ENCODE data around the gene BAD. TPM values are rescaled to one million over a fixed set of nuclear protein-coding genes. Genes with fewer than 3 reads are reported as not detected.

The BAD gene
- total RNA-seq, 1 donor from 2014 or later, result 73.6 TPM

GRCh38 chr11:64260147-64260708 is 24.2 kb downstream of the BAD start:
- no peak for TF ChIP-seq CTCF (IDR thresholded peaks at IDR 0.05)
- Mint-ChIP-seq H3K27ac (ENCODE audit: unreplicated experiment) (no peak overlapping the region), H3K27me3 (ENCODE audit: unreplicated experiment) (no peaks in the 10 kb centered on the region), H3K9me3 (ENCODE audit: unreplicated experiment) (no peaks in the 10 kb centered on the region), H3K36me3 (ENCODE audit: unreplicated experiment) (peaks cover 16% of the 10 kb centered on the region), H3K4me1 (ENCODE audit: unreplicated experiment) (peaks cover 5% of the 10 kb centered on the region), H3K4me3 (ENCODE audit: unreplicated experiment) (no peak overlapping the region)
- no peak for DNase-seq (ENCODE audit: extremely low spot score, unreplicated experiment)

GRCh38 chr11:64259533-64260067 is 24.9 kb downstream of the BAD start:
- no peaks in the 10 kb centered on the region for H3K9me3 Mint-ChIP-seq (ENCODE audit: unreplicated experiment)
- H3K4me3 Mint-ChIP-seq (ENCODE audit: unreplicated experiment), result no peak overlapping the region
- peaks cover 16% of the 10 kb centered on the region for H3K36me3 Mint-ChIP-seq (ENCODE audit: unreplicated experiment)

DNA sequence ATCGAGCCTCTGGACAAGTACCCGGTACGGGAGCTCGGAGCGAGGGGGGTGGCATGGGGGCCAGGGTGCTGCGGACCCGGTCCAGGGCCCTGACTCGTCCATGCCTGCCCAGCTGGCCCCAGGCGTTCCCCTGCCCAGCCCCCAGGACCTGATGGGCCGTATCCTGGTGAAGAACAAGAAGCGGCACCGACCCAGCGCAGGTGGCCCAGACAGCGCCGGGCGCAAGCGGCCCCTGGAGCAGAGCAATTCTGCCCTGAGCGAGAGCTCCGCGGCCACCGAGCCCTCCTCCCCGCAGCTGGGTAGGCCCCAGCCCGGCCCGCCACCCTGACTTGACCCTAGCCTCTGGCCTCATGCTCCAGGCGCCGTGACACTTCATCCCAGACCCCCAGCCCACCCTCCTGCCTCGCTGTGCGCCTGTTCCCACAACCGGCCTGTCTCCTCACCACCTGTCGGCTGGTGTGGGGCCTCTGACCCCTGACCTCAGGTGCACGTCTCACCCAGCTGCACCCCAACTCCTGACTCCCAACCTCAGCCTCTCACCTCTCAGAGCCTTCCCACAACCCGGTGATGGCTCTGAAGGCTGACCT is 25.4 kb downstream of the BAD start:
- DNase-seq (ENCODE audit: extremely low spot score, unreplicated experiment), result no peak
- no peak overlapping the region for H3K4me3 Mint-ChIP-seq (ENCODE audit: unreplicated experiment)

More at GRCh38 chr11:64259533-64260067, 24.9 kb downstream of the BAD start:
- no peak for DNase-seq (ENCODE audit: extremely low spot score, unreplicated experiment)
- H3K4me1 Mint-ChIP-seq (ENCODE audit: unreplicated experiment), result peaks cover 5% of the 10 kb centered on the region
- H3K27ac Mint-ChIP-seq (ENCODE audit: unreplicated experiment), result no peak overlapping the region
- TF ChIP-seq CTCF (IDR thresholded peaks at IDR 0.05), result no peak
- no peaks in the 10 kb centered on the region for H3K27me3 Mint-ChIP-seq (ENCODE audit: unreplicated experiment)

DNA sequence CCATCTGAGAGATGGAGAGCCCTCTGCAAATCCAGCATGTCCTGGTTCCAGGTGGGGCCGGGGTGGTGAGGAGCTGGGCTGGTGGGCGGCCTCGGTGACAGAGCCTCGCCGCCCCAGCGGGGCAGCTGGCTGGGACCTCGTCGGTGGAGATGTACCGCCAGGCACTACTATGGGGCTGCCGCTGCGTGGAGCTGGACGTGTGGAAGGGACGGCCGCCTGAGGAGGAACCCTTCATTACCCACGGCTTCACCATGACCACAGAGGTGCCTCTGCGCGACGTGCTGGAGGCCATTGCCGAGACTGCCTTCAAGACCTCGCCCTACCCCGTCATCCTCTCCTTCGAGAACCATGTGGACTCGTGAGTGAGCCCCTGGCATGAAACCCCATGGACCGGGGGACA is 26.1 kb downstream of the BAD start:
- Mint-ChIP-seq H3K4me3 (ENCODE audit: unreplicated experiment) (no peak overlapping the region), H3K27me3 (ENCODE audit: unreplicated experiment) (no peaks in the 10 kb centered on the region), H3K4me1 (ENCODE audit: unreplicated experiment) (peaks cover 13% of the 10 kb centered on the region), H3K36me3 (ENCODE audit: unreplicated experiment) (peaks cover 16% of the 10 kb centered on the region), H3K27ac (ENCODE audit: unreplicated experiment) (no peak overlapping the region), H3K9me3 (ENCODE audit: unreplicated experiment) (no peaks in the 10 kb centered on the region)
- no peak for DNase-seq (ENCODE audit: extremely low spot score, unreplicated experiment)
- TF ChIP-seq CTCF (IDR thresholded peaks at IDR 0.05), result no peak

More for the DNA sequence above, 25.4 kb downstream of the BAD start:
- H3K27ac Mint-ChIP-seq (ENCODE audit: unreplicated experiment), result no peak overlapping the region
- no peaks in the 10 kb centered on the region for H3K27me3 Mint-ChIP-seq (ENCODE audit: unreplicated experiment)
- TF ChIP-seq CTCF (IDR thresholded peaks at IDR 0.05), result no peak
- peaks cover 16% of the 10 kb centered on the region for H3K36me3 Mint-ChIP-seq (ENCODE audit: unreplicated experiment)
- peaks cover 6% of the 10 kb centered on the region for H3K4me1 Mint-ChIP-seq (ENCODE audit: unreplicated experiment)
- H3K9me3 Mint-ChIP-seq (ENCODE audit: unreplicated experiment), result no peaks in the 10 kb centered on the region

DNA sequence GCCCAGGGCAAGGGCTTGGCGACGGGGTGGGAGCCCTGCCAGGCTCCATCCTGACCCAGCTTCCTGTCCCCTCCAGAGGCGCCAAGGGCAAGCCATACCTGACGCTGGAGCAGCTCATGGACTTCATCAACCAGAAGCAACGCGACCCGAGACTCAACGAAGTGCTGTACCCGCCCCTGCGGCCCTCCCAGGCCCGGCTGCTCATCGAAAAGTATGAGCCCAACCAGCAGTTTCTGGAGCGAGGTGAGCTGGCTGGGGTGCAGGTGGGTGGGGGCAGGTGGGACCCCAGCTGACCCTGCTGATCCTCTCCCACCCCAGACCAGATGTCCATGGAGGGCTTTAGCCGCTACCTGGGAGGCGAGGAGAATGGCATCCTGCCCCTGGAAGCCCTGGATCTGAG is 28.2 kb downstream of the BAD start:
- peaks cover 9% of the 10 kb centered on the region for H3K36me3 Mint-ChIP-seq (ENCODE audit: unreplicated experiment)
- DNase-seq (ENCODE audit: extremely low spot score, unreplicated experiment), result no peak
- no peaks in the 10 kb centered on the region for H3K9me3 Mint-ChIP-seq (ENCODE audit: unreplicated experiment)
- TF ChIP-seq CTCF (IDR thresholded peaks at IDR 0.05), result no peak
- H3K27me3 Mint-ChIP-seq (ENCODE audit: unreplicated experiment), result no peaks in the 10 kb centered on the region
- peaks cover 19% of the 10 kb centered on the region for H3K4me1 Mint-ChIP-seq (ENCODE audit: unreplicated experiment)
- no peak overlapping the region for H3K27ac Mint-ChIP-seq (ENCODE audit: unreplicated experiment)
- no peak overlapping the region for H3K4me3 Mint-ChIP-seq (ENCODE audit: unreplicated experiment)

Measured in osteocyte (in vitro differentiated cells).